CD4-positive, alpha-beta T cell treated with Interleukin-15 for 4 hours (primary cell): ENCODE measurements around the gene GNAS-AS1.

Experiments
- DNase-seq: peaks from one replicate; pipeline ENCODE4 v3.0.0-alpha.2; 2020; ENCODE audit warnings: low spot score

Gene GNAS-AS1

GRCh38 chr20:58808271-58809046, 42.2 kb downstream of the GNAS-AS1 start:
- DNase-seq = no peak

DNA sequence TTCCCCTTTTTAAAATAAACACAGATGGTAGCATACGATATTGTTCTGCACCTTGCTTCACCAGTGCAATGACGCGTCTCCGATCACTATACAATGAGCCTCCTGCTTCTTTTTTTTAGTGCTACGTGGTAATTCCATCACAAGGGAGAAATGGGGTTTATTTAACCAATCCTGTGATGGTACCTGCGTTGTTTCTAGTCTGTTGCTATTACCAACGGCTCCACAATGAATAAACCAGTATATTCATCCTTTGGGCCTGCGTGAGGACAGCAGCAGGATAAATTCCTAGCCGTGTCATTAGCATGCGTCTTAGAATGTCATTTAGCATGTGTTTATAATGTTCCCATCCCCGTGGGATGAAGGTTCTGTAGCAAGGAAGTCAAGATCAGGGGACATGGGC, 42.9 kb downstream of the GNAS-AS1 start:
- DNase-seq = no peak

- DNase-seq = no peak
Observed at GRCh38 chr20:58803533-58803932, 47.2 kb downstream of the GNAS-AS1 start.

GRCh38 chr20:58802061-58802460, 48.6 kb downstream of the GNAS-AS1 start:
- DNase-seq = no peak

DNA sequence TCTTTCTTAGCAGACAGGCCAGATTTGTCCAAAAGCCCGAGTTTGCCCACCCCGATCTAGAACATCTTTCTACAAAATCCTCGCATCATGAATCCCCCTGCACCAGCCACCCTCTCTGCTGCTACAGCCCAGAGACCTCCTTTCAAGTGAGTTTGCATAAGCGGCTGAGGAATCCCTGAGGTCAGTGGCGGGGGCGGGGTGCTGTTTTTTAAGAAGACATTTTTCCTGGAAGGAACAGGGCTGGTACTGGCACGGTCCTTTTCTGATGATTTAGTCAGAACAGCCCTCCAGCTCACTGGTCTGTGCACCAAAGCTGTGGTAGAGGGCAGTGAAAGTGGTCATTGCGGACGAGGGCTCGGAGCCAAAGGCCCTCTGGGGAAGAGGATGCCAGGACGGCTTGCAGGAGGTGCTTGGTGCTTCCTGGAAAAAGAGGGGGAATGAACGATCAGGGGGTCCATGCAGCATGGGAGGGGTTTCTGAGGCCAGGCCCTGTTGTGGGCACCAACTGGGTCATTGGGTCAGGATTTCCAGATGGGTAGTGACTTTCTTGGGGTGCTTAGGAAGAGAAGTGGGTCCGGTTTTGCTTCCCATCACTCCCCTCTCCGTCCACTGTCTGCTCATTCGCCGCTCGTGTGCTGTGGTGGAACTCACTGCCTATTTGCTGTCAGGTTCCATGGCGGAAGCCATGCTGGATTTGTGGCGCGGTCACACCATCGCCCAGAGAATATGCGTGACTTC, 50.4 kb downstream of the GNAS-AS1 start:
- DNase-seq = no peak

- no peak for DNase-seq
Observed at GRCh38 chr20:58797371-58798338, 53.0 kb downstream of the GNAS-AS1 start.

GRCh38 chr20:58795923-58796245, 54.8 kb downstream of the GNAS-AS1 start:
- no peak for DNase-seq

DNA sequence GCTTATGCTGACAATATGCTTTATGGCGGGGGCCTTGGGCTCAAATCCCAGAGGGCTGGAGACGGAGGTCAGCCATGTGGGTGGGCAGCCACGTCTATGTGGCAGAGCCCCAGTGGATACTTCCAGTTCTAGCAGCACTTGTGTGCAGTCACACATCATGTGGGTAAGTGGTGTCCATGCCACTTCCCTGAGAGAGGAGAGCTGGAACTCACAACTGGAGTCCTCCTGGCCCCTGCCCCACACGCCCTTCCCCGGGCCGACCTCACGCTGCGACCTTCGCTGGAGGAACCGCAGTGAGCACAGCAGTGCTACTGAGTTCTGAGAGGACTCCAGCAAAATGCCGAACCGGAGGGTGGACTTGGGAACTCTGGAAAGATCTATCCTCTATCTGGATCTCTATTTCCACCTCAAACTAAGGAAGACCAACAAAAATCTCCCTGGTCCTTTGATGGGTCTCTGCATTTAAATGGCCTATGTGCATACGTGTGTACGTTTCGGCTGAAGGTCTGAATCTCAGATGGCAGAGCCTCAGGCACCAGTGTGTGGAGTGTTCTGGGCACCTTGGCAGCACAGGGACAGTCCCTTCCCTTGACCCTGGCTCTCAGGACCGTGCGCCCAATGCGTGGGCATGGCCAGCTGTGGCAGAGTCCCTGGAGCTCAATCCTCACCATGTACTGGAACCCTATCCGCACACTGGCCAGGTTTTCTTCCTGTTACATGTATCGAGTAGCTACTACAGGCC, 55.4 kb downstream of the GNAS-AS1 start:
- DNase-seq = no peak

DNA sequence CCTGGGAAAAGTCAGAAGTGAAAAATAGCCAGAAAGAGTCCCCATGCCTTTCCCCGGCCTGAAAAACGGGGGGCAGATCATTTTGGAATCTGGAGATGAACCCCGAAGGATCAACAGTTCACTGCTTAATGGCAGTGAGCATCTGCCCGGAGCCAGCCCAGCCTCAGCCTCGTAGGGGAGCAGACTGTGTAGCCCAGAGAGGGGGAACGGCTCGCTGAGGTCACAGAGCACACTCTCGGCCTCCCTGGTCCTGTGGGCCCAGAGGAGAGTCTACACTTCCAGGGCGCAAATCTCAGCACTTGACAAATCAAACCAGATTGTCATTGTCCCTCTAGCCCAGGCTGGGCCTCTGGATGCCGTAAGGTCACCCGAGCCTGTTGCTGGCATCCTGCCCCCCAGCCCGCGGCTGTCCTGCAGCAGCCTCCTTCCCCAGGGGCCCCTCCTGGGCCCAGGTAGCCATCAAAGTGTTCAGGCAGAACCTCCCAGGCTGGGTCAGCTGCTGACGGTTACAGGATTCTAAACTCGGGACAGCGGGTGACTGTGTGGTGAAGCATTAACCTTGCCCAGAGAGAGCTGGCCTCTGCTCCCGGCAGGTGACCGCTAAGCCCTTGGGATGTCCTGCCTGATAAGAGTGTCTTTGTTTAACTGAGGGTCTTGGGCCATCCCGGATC, 56.1 kb downstream of the GNAS-AS1 start:
- no peak for DNase-seq

DNA sequence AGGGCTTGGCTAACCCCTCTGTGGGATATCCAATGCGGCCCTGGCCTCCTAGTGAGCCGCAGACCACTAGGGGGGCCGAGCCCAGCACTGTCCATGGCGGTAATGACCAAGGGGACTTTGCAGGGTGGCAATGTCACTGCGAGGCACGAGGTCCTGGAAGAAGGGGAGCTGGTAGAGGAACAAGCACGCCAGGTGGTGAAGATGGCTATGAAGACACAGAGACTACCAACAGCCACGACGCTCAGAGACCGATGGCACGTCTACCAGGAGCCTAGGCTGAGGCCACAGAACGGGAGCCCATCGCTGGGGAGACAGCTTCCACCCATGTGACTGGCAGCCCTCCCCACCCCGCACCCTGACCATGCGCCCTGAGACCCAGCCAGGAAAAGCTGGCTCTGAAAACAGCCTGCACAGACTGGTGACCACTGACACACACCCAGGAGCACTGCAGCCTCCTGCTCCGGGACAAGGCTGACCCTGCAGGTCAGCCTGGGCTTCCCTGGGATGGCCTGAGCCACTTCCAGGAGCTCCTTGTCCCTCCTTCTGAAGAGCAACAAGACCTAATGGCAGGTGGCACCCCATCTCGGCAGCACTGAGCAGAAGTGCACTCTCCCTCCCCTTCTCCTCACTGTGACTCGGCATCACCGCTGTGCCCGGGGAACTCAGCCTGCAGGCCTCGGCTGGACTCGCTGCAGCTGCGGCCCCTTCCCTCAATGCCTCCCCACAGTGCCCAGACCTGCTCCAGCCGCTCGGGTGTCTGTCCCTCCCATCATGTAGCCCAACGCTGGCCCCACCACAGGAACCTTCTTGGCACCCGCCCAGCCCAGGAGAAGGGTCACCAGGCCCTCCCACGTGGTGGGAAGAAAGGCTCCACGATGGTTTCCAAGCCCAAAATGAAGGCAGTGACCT, 56.9 kb downstream of the GNAS-AS1 start:
- no peak for DNase-seq

GRCh38 chr20:58792426-58792825, 58.3 kb downstream of the GNAS-AS1 start:
- DNase-seq = no peak

DNA sequence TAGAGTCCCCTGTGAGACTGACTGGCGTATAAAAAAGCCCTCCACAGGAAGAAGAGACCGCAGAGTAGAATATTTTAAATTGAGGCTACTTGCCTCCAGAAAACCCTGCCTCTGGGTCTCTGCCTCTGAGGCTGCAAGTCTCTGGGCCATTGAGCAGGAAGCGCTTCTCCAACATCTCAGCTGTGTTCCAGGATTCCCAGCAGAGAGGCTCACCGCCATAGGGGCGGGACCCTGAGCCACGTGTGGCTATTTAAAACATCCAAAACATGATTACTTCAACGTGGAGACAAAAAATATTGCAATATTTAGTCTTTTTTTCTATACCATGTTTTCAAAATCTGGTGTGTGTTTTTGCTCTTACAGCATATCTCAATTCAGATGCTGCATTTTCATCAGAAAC, 59.4 kb downstream of the GNAS-AS1 start:
- DNase-seq = no peak

- DNase-seq = no peak
Observed at GRCh38 chr20:58790454-58790853, 60.2 kb downstream of the GNAS-AS1 start.

DNA sequence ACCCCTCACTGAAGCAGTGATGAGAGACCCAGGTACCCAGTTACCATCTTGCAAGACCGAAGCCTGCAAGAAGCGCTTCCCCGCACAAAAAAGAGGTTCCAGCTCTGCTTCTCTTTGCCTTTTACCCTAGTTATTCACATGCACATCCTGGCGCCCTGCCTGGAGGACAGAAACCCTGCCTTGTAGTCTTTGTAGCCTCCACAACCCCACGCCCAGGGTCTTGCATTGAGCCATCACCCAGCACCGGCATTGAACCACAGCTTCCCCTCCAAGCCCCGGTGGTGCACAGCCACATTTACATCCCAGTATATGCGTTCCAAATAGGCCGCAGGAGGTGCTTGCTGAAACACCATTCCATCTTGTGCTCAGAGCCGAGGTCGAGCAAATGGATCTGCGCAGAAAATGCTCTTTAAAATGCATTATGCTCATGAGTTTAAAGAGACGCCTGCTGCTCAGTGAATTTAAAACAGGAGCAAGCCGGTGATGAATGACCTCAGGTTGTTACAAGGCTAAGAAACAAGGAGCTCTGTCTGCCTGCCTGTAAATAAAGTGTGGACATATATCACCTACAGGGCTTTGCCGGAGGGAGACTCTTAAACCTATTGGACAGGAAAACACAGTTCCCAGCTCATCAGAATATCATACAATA, 61.7 kb downstream of the GNAS-AS1 start:
- no peak for DNase-seq

GRCh38 chr20:58787211-58788005, 63.3 kb downstream of the GNAS-AS1 start:
- no peak for DNase-seq

- no peak for DNase-seq
Observed at GRCh38 chr20:58784321-58785074, 66.2 kb downstream of the GNAS-AS1 start.

- DNase-seq = no peak
Observed at GRCh38 chr20:58783511-58784011, 67.1 kb downstream of the GNAS-AS1 start.

GRCh38 chr20:58781138-58781537, 69.6 kb downstream of the GNAS-AS1 start:
- no peak for DNase-seq
